ENCODE data around the gene IKZF2. TPM values are rescaled to one million over a fixed set of nuclear protein-coding genes. Genes with fewer than 3 reads are reported as not detected.

Gene IKZF2
- 2.5 and 5.2 TPM in 2 replicates for total RNA-seq (2014; rRNA removed; shearing (Covaris generic); ENCODE audit: low replicate concordance)

DNA sequence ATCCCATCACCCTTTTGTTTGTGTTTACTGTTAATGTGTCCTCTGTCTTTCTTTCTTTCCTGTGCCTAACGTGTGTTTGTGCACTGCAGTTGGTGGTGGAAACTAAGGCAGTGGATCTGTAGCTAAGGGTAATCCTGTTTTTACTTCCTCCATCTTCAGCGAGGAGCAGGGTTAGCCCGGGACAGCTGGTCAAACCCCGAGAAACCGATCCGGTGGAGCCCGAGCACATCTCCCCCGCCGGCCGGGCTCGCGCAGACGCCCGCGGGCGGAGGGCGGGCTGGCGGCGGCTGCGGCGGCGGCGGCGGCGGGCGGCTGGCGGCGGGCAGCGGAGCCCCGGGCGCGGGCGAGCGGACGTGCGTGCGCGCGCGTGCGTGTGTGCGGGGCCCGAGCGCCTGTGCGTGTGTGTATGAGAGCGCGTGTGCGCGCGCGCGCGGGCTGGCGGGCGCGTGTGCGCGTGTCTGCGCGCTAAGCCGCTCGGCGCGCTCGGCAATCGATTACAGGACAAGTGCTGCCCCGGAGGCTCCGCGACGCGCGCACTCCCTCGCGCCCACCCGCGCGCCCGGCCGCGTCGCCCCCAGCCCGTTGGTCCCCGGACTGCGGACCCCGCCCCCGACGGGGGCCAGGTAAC lies at the start of gene IKZF2:
Gene IKZF2 (minus strand): TSS at position 176 of the 628 bp plus-strand sequence. CDS start 2,983 bp downstream, outside the sequence.
- Histone ChIP-seq H3K4me3 (peak within 1 kb of the TSS; percentile 73), H3K9me3 (no peaks in the 10 kb centered on the region), H3K27me3 (no peaks in the 10 kb centered on the region), H3K36me3 (no peaks in the 10 kb centered on the region)
- DNase-seq: peak; percentile 87

GRCh38 chr2:213199871-213200270 lies 48.5 kb upstream of the IKZF2 start:
- Histone ChIP-seq H3K36me3 (no peaks in the 10 kb centered on the region), H3K27me3 (no peaks in the 10 kb centered on the region), H3K9me3 (no peaks in the 10 kb centered on the region), H3K4me3 (no peak overlapping the region)
- DNase-seq: no peak

- Histone ChIP-seq H3K9me3 (no peaks in the 10 kb centered on the region), H3K36me3 (no peaks in the 10 kb centered on the region), H3K4me3 (no peak overlapping the region), H3K27me3 (no peaks in the 10 kb centered on the region)
- peak; percentile 6 for DNase-seq
Observed at GRCh38 chr2:213189001-213189899, 37.8 kb upstream of the IKZF2 start.

GRCh38 chr2:213188533-213188867 lies 37.1 kb upstream of the IKZF2 start:
- H3K9me3 ChIP-seq: no peaks in the 10 kb centered on the region
- no peaks in the 10 kb centered on the region for H3K27me3 ChIP-seq
- H3K36me3 ChIP-seq: no peaks in the 10 kb centered on the region
- no peak for DNase-seq
- H3K4me3 ChIP-seq: no peak overlapping the region

DNA sequence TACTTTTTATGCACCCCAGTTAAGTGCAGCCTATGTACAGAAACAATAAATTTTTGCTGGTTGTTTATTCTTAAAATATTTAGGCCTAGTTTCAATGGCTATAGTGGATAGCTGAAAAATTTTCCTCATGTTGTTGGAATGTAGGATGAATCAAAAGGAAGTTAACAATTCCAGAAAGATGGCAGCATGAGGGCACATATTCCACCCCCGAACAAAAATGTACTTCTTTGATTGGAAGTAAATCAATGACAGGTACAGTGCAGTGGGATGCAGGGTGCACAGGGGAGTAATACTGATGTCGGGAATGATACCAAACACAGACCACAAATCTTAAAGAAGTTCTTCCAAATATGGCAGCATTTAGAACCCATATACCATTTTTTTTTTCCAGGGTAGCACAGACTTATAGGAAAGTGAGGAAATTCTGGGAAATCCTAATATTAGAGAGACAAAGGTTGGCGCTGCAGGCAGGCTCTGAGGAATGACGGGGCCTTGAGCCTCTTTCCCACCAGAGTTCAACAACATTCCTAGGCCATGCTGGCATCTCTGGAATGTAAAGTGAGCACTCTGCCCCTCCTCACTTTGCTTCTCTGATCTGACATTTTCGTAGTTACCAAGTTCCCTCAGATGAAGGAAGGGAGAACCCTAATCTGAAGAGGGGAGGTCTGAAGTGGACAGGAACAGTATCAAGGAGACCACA lies 36.6 kb upstream of the IKZF2 start:
- H3K36me3 ChIP-seq: no peaks in the 10 kb centered on the region
- peak; percentile 55 for DNase-seq

GRCh38 chr2:213187386-213187785 lies 36.0 kb upstream of the IKZF2 start:
- no peaks in the 10 kb centered on the region for H3K36me3 ChIP-seq
- DNase-seq: no peak
- no peaks in the 10 kb centered on the region for H3K27me3 ChIP-seq
- no peak overlapping the region for H3K4me3 ChIP-seq
- no peaks in the 10 kb centered on the region for H3K9me3 ChIP-seq

More for the DNA sequence above, 36.6 kb upstream of the IKZF2 start:
- no peaks in the 10 kb centered on the region for H3K27me3 ChIP-seq
- no peak overlapping the region for H3K4me3 ChIP-seq
- H3K9me3 ChIP-seq: no peaks in the 10 kb centered on the region

DNA sequence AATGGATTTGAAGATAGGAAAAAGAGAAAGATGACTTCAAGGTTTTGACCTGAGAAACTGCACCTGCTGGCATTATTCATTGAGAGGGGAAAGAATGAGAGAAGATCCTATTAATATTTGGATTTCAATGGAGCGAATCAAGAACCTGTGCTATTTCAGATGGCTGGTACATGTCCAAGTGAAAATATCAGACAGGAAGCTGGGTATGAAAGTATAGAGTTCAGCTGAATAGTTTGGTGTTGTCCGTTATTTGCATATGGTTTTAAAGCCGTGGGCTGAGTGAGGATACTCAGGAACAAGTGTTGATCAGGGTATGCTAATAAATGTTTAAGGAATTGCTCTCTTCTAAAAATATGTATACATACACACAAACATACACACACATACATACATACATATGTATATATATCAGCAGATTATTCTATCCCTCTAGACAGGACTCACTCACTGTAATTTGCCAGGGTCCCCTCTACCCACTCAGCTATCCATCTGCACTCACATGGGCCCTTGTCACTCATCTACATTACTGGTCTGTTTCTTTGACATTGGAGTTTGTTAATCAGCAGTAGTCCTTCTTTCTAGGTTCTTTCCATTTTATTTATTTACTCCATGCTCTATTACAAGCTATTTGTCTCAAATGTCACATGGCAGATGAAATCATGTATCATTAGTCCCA lies 33.9 kb upstream of the IKZF2 start:
- no peaks in the 10 kb centered on the region for H3K9me3 ChIP-seq
- H3K36me3 ChIP-seq: no peaks in the 10 kb centered on the region
- H3K27me3 ChIP-seq: no peaks in the 10 kb centered on the region
- no peak for DNase-seq
- H3K4me3 ChIP-seq: no peak overlapping the region

DNA sequence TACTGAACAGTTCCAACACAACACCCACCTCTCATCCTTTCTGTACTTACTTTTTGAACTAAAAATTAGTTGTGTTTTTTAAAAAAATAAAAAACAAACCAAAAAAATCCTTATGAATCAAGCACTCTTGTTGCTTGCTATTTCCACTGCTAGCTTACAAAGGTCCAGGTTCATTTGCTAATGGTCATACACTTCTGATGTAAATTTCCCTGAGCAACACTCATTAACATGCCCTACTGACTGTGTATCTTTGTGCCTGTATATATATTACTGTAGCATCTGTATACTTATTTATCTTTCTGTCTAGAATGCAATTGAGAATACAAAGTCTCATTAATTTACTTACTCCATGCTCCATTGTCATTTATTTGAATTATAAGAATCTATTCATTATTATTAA lies 30.3 kb upstream of the IKZF2 start:
- no peak for DNase-seq

DNA sequence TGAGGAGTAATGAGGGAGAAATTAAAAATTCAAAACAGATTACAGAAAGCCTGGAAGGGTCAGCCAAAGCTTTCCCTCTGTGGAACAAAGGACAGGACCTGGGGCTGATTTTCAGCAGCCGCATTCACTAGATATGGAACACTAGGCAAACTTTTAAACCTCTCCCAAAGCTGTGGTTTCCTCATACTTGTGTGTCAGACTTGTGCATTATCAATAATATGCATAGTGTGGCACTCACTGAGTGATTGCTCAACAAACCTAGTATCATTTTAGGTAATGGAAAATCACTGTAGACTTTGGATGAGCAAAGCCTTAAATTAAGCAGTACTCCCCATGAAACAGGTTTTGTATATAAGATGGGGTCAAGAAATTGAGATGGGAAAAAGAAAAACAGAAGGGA lies 26.3 kb upstream of the IKZF2 start:
- H3K36me3 ChIP-seq: no peaks in the 10 kb centered on the region
- peaks cover 2% of the 10 kb centered on the region; the same call in 1 of the 2 replicates for H3K9me3 ChIP-seq
- no peak overlapping the region for H3K4me3 ChIP-seq
- DNase-seq: no peak
- no peaks in the 10 kb centered on the region for H3K27me3 ChIP-seq

More for the DNA sequence above, 30.3 kb upstream of the IKZF2 start:
- Histone ChIP-seq H3K27me3 (no peaks in the 10 kb centered on the region), H3K9me3 (no peaks in the 10 kb centered on the region), H3K36me3 (no peaks in the 10 kb centered on the region), H3K4me3 (no peak overlapping the region)

DNA sequence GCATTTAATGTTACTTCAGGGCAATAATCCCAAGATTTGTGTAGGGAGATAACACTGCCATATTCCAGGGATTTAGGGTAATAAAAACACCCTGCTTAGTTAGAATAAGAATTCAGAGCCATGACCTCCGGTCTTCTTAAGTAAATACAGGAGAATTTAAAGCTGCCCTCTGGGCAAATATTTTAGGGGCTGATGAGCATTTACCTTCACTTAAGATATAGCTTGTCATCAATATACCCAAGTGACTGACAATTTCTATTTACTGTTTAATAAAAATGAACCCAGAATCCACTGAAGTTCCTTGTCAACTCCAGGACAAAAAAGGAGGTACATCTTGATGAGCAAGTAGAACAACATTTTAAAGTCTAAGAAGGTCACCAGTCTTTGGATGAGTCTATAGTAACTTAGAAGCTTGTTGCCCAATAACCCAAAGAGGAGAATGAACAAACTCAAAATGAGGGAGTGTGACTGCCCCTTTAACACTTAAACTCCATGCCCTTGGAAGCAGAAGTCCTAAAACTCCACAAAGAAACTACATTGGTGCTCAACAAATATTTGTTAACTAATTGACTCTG lies 24.3 kb upstream of the IKZF2 start:
- H3K27me3 ChIP-seq: no peaks in the 10 kb centered on the region
- DNase-seq: no peak
- H3K9me3 ChIP-seq: peaks cover 2% of the 10 kb centered on the region; the same call in 1 of the 2 replicates
- H3K4me3 ChIP-seq: no peak overlapping the region
- H3K36me3 ChIP-seq: no peaks in the 10 kb centered on the region

DNA sequence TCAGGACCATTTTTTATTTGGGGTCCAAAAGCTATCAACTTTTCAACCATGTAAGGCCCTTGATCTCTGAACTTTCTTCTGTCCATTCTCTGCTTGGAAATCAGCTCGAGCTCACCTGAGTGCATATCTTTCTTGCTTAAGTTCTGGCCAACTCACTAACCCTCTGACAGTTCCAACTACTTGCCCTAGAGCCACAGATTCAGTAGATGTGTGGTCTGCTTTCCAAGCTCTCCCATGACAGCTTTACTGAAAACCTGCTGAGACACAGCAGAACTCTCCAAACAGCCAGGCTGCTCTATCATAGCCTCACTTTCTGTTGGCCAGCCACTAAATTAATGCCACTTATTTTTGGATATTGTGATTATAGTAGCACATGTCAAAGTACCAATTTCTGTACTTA lies 21.2 kb upstream of the IKZF2 start:
- Histone ChIP-seq H3K36me3 (no peaks in the 10 kb centered on the region), H3K9me3 (peaks cover 2% of the 10 kb centered on the region; the same call in 1 of the 2 replicates), H3K27me3 (no peaks in the 10 kb centered on the region), H3K4me3 (no peak overlapping the region)
- no peak for DNase-seq

- no peak for DNase-seq
- Histone ChIP-seq H3K9me3 (peaks cover 2% of the 10 kb centered on the region; the same call in 1 of the 2 replicates), H3K4me3 (no peak overlapping the region), H3K27me3 (no peaks in the 10 kb centered on the region), H3K36me3 (no peaks in the 10 kb centered on the region)
Observed at GRCh38 chr2:213171147-213171546, 19.7 kb upstream of the IKZF2 start.

GRCh38 chr2:213167271-213167930 lies 16.0 kb upstream of the IKZF2 start:
- H3K9me3 ChIP-seq: no peaks in the 10 kb centered on the region
- no peak for DNase-seq
- H3K27me3 ChIP-seq: no peaks in the 10 kb centered on the region
- H3K4me3 ChIP-seq: no peak overlapping the region
- no peaks in the 10 kb centered on the region for H3K36me3 ChIP-seq

- no peak for DNase-seq
- Histone ChIP-seq H3K9me3 (no peaks in the 10 kb centered on the region), H3K36me3 (no peaks in the 10 kb centered on the region), H3K4me3 (no peak overlapping the region), H3K27me3 (no peaks in the 10 kb centered on the region)
Observed at GRCh38 chr2:213166109-213166508, 14.7 kb upstream of the IKZF2 start.

DNA sequence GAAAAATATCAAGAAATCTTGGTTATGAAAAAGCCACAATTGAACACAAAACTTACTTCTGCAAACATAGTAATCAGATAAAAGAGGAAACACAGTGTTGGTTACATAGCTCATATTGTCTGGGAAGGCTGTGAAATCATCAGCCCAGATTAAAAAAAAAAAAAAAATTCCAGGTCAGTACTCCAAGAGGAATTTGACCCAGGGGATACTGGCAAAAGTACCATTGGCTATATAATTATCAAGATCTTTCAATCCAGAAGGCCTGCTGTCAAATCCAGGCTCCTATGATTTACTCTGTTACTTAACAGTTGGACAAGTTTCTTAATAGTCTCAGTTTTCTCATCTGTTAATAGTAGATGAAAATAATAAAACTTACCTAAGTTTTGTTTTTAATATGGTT lies 12.9 kb upstream of the IKZF2 start:
- Histone ChIP-seq H3K9me3 (no peaks in the 10 kb centered on the region), H3K4me3 (no peak overlapping the region), H3K27me3 (no peaks in the 10 kb centered on the region), H3K36me3 (no peaks in the 10 kb centered on the region)
- DNase-seq: no peak

Data from MG63 (cell line).